Body of pancreas (tissue), 4 donors: ENCODE measurements around the gene FGFR3. TPM values are rescaled to one million over a fixed set of nuclear protein-coding genes. Genes with fewer than 3 reads are reported as not detected.

ENCODE experiments used
- ATAC-seq: fragments of 150-250 bp; one replicate; pipeline ENCODE4 v1.9.1; 2016
- DNase-seq, 4 donors: peaks; one replicate each; pipeline ENCODE4 v3.0.0-alpha.2; 2019
- H3K27ac ChIP-seq, 4 donors: fragments of 200-600 bp; sonication (generic); 1 replicate in 3 of 4; 2 replicates in 1 of 4; pipeline versions ENCODE4 v1.5.1 to v1.6.1; 2016 to 2019; ENCODE audit warnings: mild to moderate bottlenecking in 1 of 4, mixed read lengths in 1 of 4, moderate library complexity in 1 of 4
- H3K27me3 ChIP-seq, 2 donors: fragments of 200-600 bp; sonication (generic); one replicate each; pipeline ENCODE4 v1.6.0; 2016; ENCODE audit warnings: mild to moderate bottlenecking in 1 of 2
- H3K36me3 ChIP-seq, 2 donors: fragments of 200-600 bp; sonication (generic); replicated peaks in 1 of 2; 2 replicates each; pipeline ENCODE4 v1.5.1; 2016; ENCODE audit warnings: low read depth in 2 of 2; ENCODE audit not compliant: insufficient read depth in 1 of 2
- H3K4me1 ChIP-seq: fragments of 200-600 bp; sonication (generic); one replicate; pipeline ENCODE4 v1.6.0; 2016
- H3K4me3 ChIP-seq, 2 donors: fragments of 200-600 bp; sonication (generic); 1 replicate in 1 of 2; 2 replicates in 1 of 2; pipeline ENCODE4 v1.5.1; 2016 to 2019
- H3K9me3 ChIP-seq, 3 donors: fragments of 200-600 bp; sonication (generic); 1 replicate in 2 of 3; 2 replicates in 1 of 3; pipeline ENCODE4 v1.5.1; 2016
- POLR2A ChIP-seq, 3 donors: fragments of 450-650 bp; IDR thresholded peaks; one replicate each; pipeline ENCODE4 v1.6.1; 2016; ENCODE audit warnings: antibody characterized with exemption in 3 of 3, mild to moderate bottlenecking in 2 of 3
- WGBS, 2 donors: methylation state at CpG; one replicate each; pipeline ENCODE4 v1.1.5; 2017; 5-methylcytosine and 5-hydroxymethylcytosine counted together
- intact Hi-C: fragments of 100-400 bp; cut with DNase I; formaldehyde crosslinking; loops from one replicate; pipeline ENCODE4 v1.15.1; 2023
- total RNA-seq, 2 donors: library from RNA; depleted of rRNA; stranded (reverse); fragments of >200 nt; gene quantifications; one replicate each; pipeline ENCODE4 v1.1.0, GENCODE V29; 2016
- TF ChIP-seq, protein P1 (sequence below), 7 experiments: fragments of 450-650 bp in 4 of 7; fragments of 200-600 bp in 3 of 7; sonication (generic) in 3 of 7; IDR thresholded peaks; one replicate each; pipeline ENCODE4 v1.5.1; 2016 to 2019; ENCODE audit warnings: antibody characterized with exemption in 7 of 7

Gene FGFR3
- total RNA-seq, 2 donors from 2014 or later, result 114 to 196 TPM

DNA sequence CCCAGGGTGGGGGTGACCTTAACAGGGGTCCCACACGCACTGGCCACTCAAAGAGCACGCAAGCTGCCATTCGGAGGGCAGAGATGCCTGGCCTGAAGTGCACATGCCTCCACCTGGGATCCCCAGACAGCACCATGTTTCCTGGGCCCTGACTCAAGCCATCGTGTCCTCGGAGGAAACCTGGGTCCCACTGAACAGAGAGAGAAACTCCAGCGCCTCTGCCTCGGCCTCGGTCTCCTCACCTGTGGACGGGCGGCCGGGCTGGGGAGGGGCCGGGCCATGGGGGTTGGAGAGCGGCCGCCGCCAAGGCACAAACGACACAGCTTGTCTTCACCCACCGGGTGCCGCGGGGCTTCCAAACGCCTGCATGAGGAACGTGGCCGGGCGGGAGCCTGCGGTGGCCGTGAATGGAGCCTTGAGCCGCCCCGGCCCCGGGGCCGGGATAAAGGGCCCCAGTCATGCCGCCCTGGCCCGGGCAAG, 30.0 kb upstream of the FGFR3 start:
- no peaks in the 10 kb centered on the region for H3K9me3 ChIP-seq
- WGBS, 2 donors, result 32 to 58% methylated on average over 6 to 31 of the region's 31 CpGs

DNA sequence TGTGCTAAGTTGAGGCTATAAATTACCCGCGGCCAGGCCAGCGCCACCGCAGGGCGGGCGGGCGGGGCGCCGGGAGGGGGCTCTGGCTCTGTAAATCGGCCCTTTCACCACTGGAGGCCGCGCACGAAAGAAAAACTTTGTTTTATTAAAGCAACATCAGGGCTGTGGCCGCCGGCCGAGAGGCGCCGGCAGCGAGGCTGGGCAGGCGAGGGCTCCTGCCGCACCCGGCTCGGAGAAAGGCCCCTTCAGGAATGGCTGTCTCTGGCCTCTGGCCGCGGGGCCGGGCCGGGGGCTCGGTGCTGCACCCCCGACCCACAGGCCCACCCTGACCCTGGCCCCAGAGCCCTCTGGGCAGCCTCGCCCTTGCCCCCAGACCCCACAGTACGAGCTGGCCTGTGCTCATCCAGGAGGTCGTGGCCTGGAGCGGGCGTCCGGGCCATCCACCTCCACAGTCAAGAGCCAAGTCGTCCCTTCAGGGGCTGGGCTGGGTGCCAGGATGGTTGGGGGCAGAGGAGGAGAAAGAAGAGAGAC, 29.5 kb upstream of the FGFR3 start:
- ATAC-seq, result peak; percentile 21
- H3K9me3 ChIP-seq, result no peaks in the 10 kb centered on the region
- intact Hi-C loops, result no loop called here
- WGBS, 2 donors, result 24% methylated on average over 26 of the region's 36 CpGs; no CpG with 5 or more reads in 1 of the 2 donors
- peak overlapping the region in 3 of 4 donors; percentile 52 to 93 (median 54) for H3K27ac ChIP-seq
- peak in 3 of 4 donors; percentile 49 to 60 (median 50) for DNase-seq
- peak in 2 of 3 donors; percentile 7 to 16 for TF ChIP-seq POLR2A (IDR thresholded peaks at IDR 0.05)
- TF ChIP-seq, protein P1, sequence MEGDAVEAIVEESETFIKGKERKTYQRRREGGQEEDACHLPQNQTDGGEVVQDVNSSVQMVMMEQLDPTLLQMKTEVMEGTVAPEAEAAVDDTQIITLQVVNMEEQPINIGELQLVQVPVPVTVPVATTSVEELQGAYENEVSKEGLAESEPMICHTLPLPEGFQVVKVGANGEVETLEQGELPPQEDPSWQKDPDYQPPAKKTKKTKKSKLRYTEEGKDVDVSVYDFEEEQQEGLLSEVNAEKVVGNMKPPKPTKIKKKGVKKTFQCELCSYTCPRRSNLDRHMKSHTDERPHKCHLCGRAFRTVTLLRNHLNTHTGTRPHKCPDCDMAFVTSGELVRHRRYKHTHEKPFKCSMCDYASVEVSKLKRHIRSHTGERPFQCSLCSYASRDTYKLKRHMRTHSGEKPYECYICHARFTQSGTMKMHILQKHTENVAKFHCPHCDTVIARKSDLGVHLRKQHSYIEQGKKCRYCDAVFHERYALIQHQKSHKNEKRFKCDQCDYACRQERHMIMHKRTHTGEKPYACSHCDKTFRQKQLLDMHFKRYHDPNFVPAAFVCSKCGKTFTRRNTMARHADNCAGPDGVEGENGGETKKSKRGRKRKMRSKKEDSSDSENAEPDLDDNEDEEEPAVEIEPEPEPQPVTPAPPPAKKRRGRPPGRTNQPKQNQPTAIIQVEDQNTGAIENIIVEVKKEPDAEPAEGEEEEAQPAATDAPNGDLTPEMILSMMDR (IDR thresholded peaks at IDR 0.05), result peak in 2 of 7 experiments; percentile 12 to 25
- H3K4me1 ChIP-seq, result peaks cover 48% of the 10 kb centered on the region
- H3K36me3 ChIP-seq, result no peaks in the 10 kb centered on the region
- no peak overlapping the region for H3K4me3 ChIP-seq
- H3K27me3 ChIP-seq, result no peaks in the 10 kb centered on the region

More for the DNA sequence above, 30.0 kb upstream of the FGFR3 start:
- DNase-seq (no peak), ATAC-seq (no peak)
- intact Hi-C loops, result no loop called here
- H3K36me3 ChIP-seq, result no peaks in the 10 kb centered on the region
- peaks cover 43% of the 10 kb centered on the region for H3K4me1 ChIP-seq
- TF ChIP-seq, protein P1 (IDR thresholded peaks at IDR 0.05), result no peak
- no peak for TF ChIP-seq POLR2A (IDR thresholded peaks at IDR 0.05)
- peak overlapping the region in 3 of 4 donors; percentile 52 to 93 (median 54) for H3K27ac ChIP-seq
- no peak overlapping the region for H3K4me3 ChIP-seq
- no peaks in the 10 kb centered on the region for H3K27me3 ChIP-seq

- Histone ChIP-seq H3K4me1 (peaks cover 59% of the 10 kb centered on the region), H3K27ac (peak overlapping the region in 3 of 4 donors; percentile 90 to 93 (median 90)), H3K36me3 (no peaks in the 10 kb centered on the region), H3K9me3 (no peaks in the 10 kb centered on the region), H3K27me3 (no peaks in the 10 kb centered on the region), H3K4me3 (no peak overlapping the region)
- 82 to 90% methylated on average over 7 to 9 of the region's 9 CpGs for WGBS, 2 donors
- intact Hi-C loops, result no loop called here
- DNase-seq, result no peak
- ATAC-seq, result no peak
- TF ChIP-seq, protein P1 (IDR thresholded peaks at IDR 0.05), result no peak
- no peak for TF ChIP-seq POLR2A (IDR thresholded peaks at IDR 0.05)
These were observed 28.4 kb upstream of the FGFR3 start for GRCh38 chr4:1764670-1765069.

DNA sequence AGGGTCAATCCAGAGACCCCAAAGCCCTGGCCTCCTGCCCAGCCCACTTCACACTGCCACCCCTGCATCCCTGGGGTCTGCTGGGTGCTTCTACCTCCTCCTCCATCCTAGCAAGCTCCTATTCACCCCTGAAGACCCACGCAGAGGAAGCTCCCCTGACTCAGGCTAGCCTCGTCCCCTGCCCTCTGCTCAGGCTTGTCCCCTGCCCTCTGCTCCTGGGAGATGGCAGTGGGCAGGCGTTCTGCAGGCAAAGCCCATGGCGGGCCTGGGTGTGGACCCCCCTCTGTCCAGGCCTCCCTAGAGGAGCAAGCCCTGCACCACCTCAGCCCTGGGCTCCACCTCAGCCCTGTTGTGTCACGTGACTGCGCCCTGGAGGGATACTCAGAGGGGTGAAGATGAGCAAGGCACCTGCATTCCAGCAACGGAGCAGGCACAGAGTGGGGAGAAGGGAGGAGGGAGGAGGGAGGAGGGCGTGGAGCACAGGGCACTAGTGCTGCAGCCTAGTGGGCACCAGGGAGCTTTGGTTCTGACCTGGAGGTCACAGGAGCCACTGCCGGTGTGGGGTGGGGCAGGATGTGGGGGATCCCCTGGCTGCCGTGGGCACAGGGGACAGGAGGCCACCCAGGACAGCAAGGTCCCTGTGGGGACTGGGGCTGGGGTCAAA, 27.6 kb upstream of the FGFR3 start:
- Histone ChIP-seq H3K27me3 (no peaks in the 10 kb centered on the region), H3K9me3 (no peaks in the 10 kb centered on the region), H3K4me1 (peaks cover 67% of the 10 kb centered on the region), H3K27ac (peak overlapping the region; percentile 81 to 93 (median 90)), H3K36me3 (no peaks in the 10 kb centered on the region), H3K4me3 (no peak overlapping the region)
- intact Hi-C loops, result no loop called here
- WGBS, 2 donors, result 68 to 69% methylated on average over 9 to 10 of the region's 10 CpGs
- ATAC-seq (no peak), DNase-seq (no peak)
- no peak for TF ChIP-seq POLR2A (IDR thresholded peaks at IDR 0.05)
- TF ChIP-seq, protein P1 (IDR thresholded peaks at IDR 0.05), result no peak
